ENCODE data around the gene MPRIP. TPM values are rescaled to one million over a fixed set of nuclear protein-coding genes. Genes with fewer than 3 reads are reported as not detected.

The MPRIP gene
- total RNA-seq, 1 donor from 2014 or later: 423 TPM

GRCh38 chr17:17087424-17088015, 45.3 kb downstream of the MPRIP start:
- no peak for DNase-seq (ENCODE audit: low spot score)

- no peak for DNase-seq (ENCODE audit: low spot score)
These were observed 45.8 kb downstream of the MPRIP start for GRCh38 chr17:17088086-17088485.

DNA sequence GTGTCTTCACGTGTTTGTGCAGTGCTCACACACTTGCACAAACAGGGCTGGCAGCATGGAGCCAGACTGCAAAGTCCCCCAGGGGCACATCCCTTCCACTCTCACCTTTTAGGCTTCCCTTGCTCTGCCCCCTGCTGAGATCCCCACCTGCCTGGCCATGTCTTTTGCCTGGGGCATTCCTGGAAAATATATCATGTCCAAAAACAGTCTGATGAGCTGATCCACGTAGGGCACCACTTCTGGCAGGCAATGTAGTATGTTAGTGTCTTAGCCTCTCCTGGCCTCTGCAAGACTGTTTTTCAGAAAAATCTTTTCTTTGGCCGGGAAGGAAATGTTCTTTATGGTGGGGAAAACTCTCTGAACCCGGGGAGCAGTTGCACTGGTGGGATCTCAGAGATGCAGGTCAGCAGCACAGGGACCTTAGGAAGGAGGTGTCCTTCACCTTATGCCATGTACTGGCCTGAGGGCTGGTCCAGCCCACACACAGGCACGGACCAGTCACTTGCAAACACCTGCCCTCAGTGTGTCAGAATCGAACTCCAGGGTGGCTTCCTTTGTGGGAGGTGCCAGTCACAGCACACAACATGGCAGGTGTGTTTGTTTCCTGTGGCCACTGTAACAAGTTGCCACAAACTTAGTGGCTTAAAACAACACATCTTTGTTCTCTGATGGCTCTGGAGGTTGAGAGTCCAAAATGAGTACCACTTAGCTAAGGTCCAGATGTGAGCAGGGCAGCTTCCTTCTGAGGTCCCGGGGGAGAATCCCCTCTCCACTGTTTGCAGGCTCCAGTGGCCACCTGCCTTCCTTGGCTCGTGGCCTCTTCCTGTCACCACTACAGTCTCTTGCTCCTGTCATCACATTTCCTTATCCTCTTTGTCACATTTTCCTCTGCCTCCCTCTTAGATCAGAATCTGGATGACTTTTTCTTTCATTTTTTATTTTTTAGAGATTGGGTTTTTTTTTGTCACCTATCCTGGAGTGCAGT, 46.6 kb downstream of the MPRIP start:
- DNase-seq (ENCODE audit: low spot score): no peak

DNA sequence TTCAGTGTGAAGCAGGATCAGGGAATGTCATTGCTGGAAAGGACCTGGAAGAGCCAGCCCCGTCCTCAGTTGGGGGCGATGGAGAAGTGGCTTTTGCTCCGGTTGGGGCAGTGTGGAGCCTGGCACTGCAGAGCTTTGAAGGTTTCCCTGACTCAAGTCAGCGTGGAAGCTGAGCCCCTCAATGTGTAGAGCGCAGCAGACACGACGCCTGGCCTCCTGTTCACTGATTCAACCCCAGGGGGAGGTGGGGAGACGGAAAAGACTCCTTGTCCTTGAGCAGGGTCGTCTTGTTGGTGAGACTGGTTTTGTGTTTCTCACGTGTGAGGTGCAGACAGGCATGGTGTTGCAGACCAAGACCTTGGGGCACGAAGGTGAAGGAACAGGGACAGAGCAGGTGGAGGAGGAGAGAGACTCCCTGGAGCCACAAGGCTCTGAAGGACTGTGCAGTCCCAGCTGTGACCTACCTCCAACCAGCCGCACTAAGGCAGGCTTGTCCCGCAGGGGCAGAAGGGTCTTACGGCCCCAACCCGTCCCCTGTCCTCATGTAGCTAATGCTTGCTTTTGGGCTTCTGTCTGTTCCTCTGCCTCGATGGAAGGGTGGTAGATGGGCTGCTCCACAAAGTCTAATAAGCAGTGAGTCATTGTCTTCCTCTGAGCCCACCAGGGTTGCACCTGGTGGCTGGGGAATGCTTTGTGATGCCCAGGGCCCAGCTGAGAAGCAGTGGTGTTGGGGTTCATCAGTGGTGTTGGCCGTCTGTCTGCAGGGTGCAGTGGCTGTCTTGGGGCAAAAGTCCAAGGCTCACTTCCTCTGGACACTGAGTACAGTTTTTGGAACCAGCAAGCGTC, 47.8 kb downstream of the MPRIP start:
- DNase-seq (ENCODE audit: low spot score): no peak

- DNase-seq (ENCODE audit: low spot score): no peak
These were observed 48.4 kb downstream of the MPRIP start for GRCh38 chr17:17090642-17091103.

DNA sequence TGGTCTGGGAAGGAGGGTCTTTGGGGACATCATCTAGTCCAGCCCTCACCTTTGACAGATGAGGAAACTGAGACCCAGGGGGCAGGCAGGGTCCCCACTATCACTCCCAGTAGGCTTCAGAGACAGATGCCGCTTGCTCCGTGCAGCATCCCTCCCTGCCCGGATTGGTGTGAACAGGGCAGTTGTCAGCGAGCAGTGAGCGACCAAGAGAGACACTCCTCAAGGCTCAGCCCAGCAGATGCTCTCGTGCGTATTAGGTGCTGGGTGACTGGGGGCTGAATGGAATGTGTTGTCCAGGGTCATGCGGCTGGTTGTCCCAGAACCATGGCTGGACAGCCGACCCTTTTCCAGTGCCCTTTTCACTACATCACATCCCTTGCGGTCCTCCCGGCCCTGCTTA, 49.0 kb downstream of the MPRIP start:
- DNase-seq (ENCODE audit: low spot score): no peak

- DNase-seq (ENCODE audit: low spot score): no peak
These were observed 49.8 kb downstream of the MPRIP start for GRCh38 chr17:17091856-17092756.

- no peak for DNase-seq (ENCODE audit: low spot score)
These were observed 51.5 kb downstream of the MPRIP start for GRCh38 chr17:17093764-17094163.

GRCh38 chr17:17096438-17097178, 54.4 kb downstream of the MPRIP start:
- DNase-seq (ENCODE audit: low spot score): no peak

DNA sequence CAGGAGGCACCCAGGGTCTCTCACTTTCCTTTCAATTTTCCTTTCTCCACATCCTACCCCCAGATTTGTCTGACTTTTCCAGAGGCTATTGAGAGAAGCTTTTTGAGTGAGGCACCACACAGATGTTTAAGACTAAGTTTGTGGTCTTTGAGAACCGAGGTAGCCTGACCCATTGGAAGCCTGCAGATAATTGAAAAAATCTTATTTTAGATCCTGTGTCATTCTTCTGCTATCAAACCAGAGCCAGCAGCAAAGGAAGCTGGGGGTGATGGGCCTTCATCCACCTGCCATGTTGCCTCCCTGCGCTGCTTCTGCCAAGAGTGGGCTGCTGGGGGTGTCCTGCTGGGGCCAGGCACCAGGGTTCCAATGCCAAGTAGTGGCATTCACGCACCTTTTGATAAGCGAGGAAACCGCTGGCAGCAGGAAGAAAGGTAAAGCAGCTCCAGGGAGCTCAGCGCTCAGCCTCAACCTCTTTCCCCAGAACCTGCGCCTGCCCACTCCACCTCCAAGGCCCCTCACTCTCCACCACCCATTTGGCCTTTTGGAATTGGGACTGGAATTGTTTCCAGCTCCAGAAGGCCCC, 55.6 kb downstream of the MPRIP start:
- DNase-seq (ENCODE audit: low spot score): no peak

DNA sequence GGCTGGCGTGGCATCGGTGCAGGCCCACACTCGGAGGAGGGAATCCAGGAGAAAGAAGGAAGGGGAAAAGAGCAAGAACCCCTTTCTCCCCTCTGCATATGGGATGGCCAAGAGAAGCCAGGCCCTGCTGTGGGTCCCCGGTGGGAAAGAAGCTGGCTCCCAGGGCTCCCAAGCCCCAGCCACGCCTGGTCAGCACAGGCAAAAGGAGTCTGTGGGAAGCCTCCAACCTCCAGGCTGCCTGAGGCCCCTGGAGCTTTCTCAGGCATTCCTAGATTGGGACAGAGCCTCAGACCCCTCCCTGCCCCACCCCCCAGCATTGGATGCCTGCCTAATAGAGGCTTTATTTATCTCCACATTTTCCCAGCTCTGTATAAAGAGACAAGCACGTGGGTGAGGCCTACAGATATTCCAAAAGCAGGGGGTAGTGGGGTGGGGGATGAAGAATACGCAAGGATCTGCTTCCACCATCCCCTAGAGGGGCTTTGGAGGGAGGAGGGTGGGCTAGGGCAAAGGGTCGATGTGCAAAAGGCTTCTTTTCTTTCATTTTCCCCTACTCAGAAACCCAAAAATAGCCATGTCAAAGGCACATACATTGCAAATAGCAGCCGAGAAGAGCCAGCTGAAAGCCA, 56.4 kb downstream of the MPRIP start:
- DNase-seq (ENCODE audit: low spot score): no peak

DNA sequence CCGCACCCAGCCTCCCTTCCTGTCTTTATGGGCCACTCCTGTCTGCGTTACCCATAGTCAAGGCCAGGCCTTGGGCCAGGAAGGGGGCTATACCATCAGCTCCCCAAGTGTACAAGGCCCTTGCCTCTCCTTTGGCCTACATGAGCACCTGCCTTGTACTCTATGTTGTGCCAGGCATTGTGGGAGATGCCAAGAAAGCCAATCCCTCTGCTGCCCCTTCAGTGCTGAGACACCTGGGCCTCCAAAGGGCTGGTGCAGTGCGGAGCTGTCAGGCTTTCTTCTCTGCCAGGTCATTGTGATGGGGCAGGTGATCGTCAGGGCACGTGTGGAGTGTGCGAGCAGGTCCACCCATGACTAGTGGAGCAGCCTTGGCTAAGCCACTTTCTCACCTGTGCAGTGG, 59.9 kb downstream of the MPRIP start:
- no peak for DNase-seq (ENCODE audit: low spot score)

- DNase-seq (ENCODE audit: low spot score): no peak
These were observed 60.9 kb downstream of the MPRIP start for GRCh38 chr17:17103160-17103559.

GRCh38 chr17:17104036-17104435, 61.8 kb downstream of the MPRIP start:
- no peak for DNase-seq (ENCODE audit: low spot score)

DNA sequence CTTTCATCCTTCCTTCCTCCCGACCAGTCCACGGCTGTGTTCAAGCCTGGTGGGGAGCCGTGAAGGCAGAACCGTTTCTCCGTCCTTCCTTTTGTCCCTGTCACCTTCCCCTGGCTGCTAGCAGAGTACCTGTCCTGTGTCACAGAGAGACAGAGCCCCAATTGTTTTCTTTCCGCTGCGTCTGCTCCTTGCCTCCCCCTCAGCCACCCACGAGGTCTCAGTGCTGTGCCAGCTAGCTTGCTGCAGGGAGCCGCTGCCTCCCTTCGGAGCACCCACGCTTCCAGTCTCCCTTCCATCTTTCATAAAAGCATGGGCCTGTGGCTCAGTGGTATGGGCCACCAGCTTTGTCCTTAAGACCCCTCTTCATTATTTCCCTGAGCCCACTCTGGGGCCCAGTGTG, 62.2 kb downstream of the MPRIP start:
- DNase-seq (ENCODE audit: low spot score): no peak

DNA sequence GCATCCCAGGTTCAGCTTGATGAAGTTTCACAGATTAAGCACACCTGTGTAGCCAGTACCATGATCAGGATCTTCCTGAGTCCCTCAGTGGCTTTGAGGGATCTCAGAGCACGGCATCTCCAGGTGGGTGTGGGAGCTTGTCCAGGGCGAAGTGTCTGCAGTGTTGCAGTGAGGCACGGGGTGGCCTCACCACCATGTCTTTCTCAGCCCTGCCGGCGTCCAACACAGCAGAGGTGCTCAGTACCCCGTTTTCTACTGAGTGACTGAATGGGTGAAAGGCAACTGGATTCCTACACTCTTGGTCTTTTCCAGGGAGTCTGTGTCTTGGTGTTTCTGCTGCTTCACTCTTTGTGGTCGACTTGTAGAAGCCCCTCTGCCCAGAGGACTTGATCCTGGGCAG, 63.7 kb downstream of the MPRIP start:
- DNase-seq (ENCODE audit: low spot score): no peak

DNA sequence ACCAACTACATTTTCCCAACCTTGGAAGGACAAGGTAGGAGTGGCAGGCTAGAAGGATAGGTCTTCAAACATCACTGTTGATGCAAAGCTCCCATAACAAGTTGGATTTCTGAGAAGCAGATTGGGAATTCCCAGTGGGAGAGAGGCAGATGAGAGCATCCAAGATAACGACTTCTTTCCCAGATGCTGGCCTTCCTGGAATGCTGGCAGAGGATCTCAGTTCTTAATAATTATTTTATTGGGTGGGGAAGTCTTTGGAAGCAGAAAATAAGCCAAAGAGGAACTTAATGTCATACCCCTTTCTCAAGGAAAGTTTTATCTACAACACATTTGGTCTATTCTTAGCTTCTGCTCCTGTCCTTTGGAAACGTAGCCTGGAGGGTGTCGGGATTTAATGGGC, 64.5 kb downstream of the MPRIP start:
- DNase-seq (ENCODE audit: low spot score): no peak

GRCh38 chr17:17107281-17107680, 65.0 kb downstream of the MPRIP start:
- DNase-seq (ENCODE audit: low spot score): no peak

DNA sequence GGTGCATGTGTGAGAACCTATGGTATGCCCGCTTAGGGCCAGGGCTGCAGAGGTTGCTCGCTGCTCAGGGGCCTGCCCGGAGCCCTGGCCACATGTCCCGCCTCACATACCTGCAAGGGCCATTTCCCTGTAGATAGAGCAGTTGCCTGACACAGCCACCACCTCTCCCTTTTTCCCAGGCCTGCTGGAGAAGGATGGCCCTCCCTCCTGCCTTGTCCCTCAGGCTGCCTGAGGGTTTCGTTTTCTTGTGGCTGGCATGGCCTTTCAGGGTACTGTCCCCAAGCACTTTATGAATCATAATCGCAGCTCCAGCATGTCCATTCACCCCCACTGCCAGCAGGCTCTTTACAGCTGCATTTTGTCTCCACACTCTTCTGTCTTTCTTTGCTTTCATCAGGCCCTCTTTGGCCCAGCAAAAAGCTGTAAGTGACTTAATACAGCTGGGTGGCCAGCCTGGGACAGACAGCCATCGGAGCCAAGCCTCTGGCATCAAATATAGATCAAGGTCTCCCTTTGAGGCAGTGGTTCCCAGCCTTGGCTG, 65.7 kb downstream of the MPRIP start:
- no peak for DNase-seq (ENCODE audit: low spot score)

All from ureter (tissue), 1 donor.